HepG2 (cell line): Measurements from ENCODE around the gene LITAF. TPM values are rescaled to one million over a fixed set of nuclear protein-coding genes. Genes with fewer than 3 reads are reported as not detected.

Experiments used
- ATAC-seq: fragments of 200-7000 bp; cut with Tn5 transposase; 3 replicates; pipeline ENCODE4 v1.9.1; 2020; ENCODE audit warnings: mild to moderate bottlenecking, moderate library complexity
- BruUV-seq: library from RNA; stranded (reverse); fragments of 400-500 nt; replicated peaks from 2 replicates; lab custom pipeline; 2021; lab: Mats Ljungman, UMichigan
- CTCF ChIA-PET: fragments of 300-600 bp; formaldehyde crosslinking; extraction: SDS; loops from one replicate; lab custom pipeline; 2021; ENCODE audit warnings: low total read pairs, inconsistent platforms, low intra/inter-chr PET ratio; lab: Yijun Ruan, JAX
- POLR2A ChIA-PET: fragments of 350-600 bp; sonication (Branson Sonifier 250); formaldehyde crosslinking; loops from one replicate; lab custom pipeline; 2020; ENCODE audit warnings: antibody characterized with exemption, inconsistent platforms; lab: Yijun Ruan, JAX
- DNase-seq: peaks from one replicate; pipeline ENCODE4 v3.0.0-alpha.2; 2015; ENCODE audit warnings: low spot score
- FAIRE-seq: peaks from 3 replicates; lab custom pipeline; 2011; peaks lifted over from hg19 to GRCh38; lab: Jason Lieb, UNC
- H2AFZ ChIP-seq: one replicate; pipeline ENCODE4 v1.6.1; 2011; ENCODE audit warnings: low read length, inconsistent platforms
- H3K27ac ChIP-seq: fragments of 300-600 bp; 3 replicates; pipeline ENCODE4 v1.8.0; 2011; ENCODE audit warnings: mixed run types, mild to moderate bottlenecking, mixed read lengths, low read length, inconsistent platforms; ENCODE audit not compliant: insufficient read depth; ENCODE audit errors: extremely low read length
- H3K27me3 ChIP-seq, 2 experiments: fragments of 200-600 bp in 1 of 2; 2 replicates in 1 of 2; 3 replicates in 1 of 2; pipeline versions ENCODE4 v1.6.0 to v1.8.0; 2011; ENCODE audit warnings: low read length in 2 of 2, mild to moderate bottlenecking in 2 of 2, moderate library complexity in 2 of 2, inconsistent platforms in 1 of 2; ENCODE audit not compliant: insufficient read depth in 2 of 2, control insufficient read depth in 1 of 2
- H3K36me3 ChIP-seq, 2 experiments: fragments of 200-600 bp in 1 of 2; replicated peaks in 1 of 2; 2 replicates in 1 of 2; 3 replicates in 1 of 2; pipeline versions ENCODE4 v1.5.1 to v1.8.0; 2011; ENCODE audit warnings: low read length in 2 of 2, inconsistent platforms in 1 of 2; ENCODE audit not compliant: insufficient read depth in 2 of 2, control insufficient read depth in 1 of 2
- H3K4me1 ChIP-seq: 2 replicates; pipeline ENCODE4 v1.5.1; 2012; ENCODE audit warnings: low read length, inconsistent platforms; ENCODE audit not compliant: insufficient read depth
- H3K4me2 ChIP-seq: 2 replicates; pipeline ENCODE4 v1.6.0; 2011; ENCODE audit warnings: low read depth, low read length, inconsistent platforms
- H3K4me3 ChIP-seq, 3 experiments: fragments of 200-600 bp in 1 of 3; sonication (generic), shearing (Covaris generic) in 1 of 3; replicated peaks in 1 of 3; 2 replicates each; pipeline ENCODE4 v1.5.1; 2011 to 2016; ENCODE audit warnings: low read length in 3 of 3, inconsistent platforms in 2 of 3, low read depth in 2 of 3, mild to moderate bottlenecking in 2 of 3, control low read depth in 1 of 3, mixed read lengths in 1 of 3; ENCODE audit not compliant: insufficient read depth in 1 of 3
- H3K79me2 ChIP-seq: one replicate; pipeline ENCODE4 v1.6.1; 2011; ENCODE audit warnings: low read length, inconsistent platforms; ENCODE audit not compliant: insufficient read depth
- H3K9ac ChIP-seq: 2 replicates; pipeline ENCODE4 v1.6.0; 2011; ENCODE audit warnings: mild to moderate bottlenecking, low read depth, low read length, inconsistent platforms; ENCODE audit not compliant: insufficient read depth
- H3K9me3 ChIP-seq: 2 replicates; pipeline ENCODE4 v1.5.1; 2012; ENCODE audit warnings: mild to moderate bottlenecking, low read length
- H4K20me1 ChIP-seq: 2 replicates; pipeline ENCODE4 v1.6.0; 2011; ENCODE audit warnings: inconsistent platforms, mild to moderate bottlenecking, low read length, moderate library complexity; ENCODE audit not compliant: insufficient read depth
- ETV5 ChIP-seq: IDR thresholded peaks from 2 replicates; pipeline ENCODE4 v1.6.1; 2018; ENCODE audit warnings: missing biosample characterization, missing genetic modification reagents, inconsistent platforms, borderline replicate concordance
- GABPA ChIP-seq, 2 experiments: IDR thresholded peaks; 2 replicates each; pipeline ENCODE4 v1.6.1; 2011 to 2016; ENCODE audit warnings: low read depth in 2 of 2, low read length in 1 of 2, missing biosample characterization in 1 of 2, missing genetic modification characterization in 1 of 2
- KDM2A ChIP-seq: sonication (generic); formaldehyde crosslinking; IDR thresholded peaks from 2 replicates; pipeline ENCODE4 v1.4.0; 2020; ENCODE audit warnings: low read depth, missing genetic modification reagents, borderline replicate concordance
- KLF11 ChIP-seq: IDR thresholded peaks from 2 replicates; pipeline ENCODE4 v1.6.1; 2016; ENCODE audit warnings: missing compliant biosample characterization
- NFE2L2 ChIP-seq: fragments of 150-350 bp; IDR thresholded peaks from 2 replicates; pipeline ENCODE4 v1.6.1; 2014; ENCODE audit warnings: low read length
- NR0B2 ChIP-seq: sonication (generic); formaldehyde crosslinking; IDR thresholded peaks from 2 replicates; pipeline ENCODE4 v1.4.0; 2020; ENCODE audit warnings: mild to moderate bottlenecking, missing genetic modification reagents
- NRL ChIP-seq: sonication (generic); formaldehyde crosslinking; IDR thresholded peaks from 2 replicates; pipeline ENCODE4 v1.5.0; 2020; ENCODE audit warnings: missing genetic modification reagents, mild to moderate bottlenecking, moderate library complexity, borderline replicate concordance
- TFAP4 ChIP-seq: sonication (generic); IDR thresholded peaks from 2 replicates; pipeline ENCODE4 v1.6.1; 2016; ENCODE audit warnings: low read depth, borderline replicate concordance
- ZNF136 ChIP-seq: sonication (generic); formaldehyde crosslinking; IDR thresholded peaks from 2 replicates; pipeline ENCODE4 v1.8.1; 2022; ENCODE audit warnings: low read depth, mild to moderate bottlenecking, moderate library complexity, missing genetic modification reagents
- ZNF256 ChIP-seq: sonication (generic); formaldehyde crosslinking; conservative IDR thresholded peaks from 2 replicates; pipeline ENCODE4 v1.4.0; 2020; ENCODE audit warnings: missing genetic modification reagents
- ZNF274 ChIP-seq: sonication (generic); formaldehyde crosslinking; IDR thresholded peaks from 2 replicates; pipeline ENCODE4 v1.5.1; 2020; ENCODE audit warnings: mild to moderate bottlenecking, missing genetic modification reagents
- ZNF687 ChIP-seq: sonication (generic); formaldehyde crosslinking; IDR thresholded peaks from 2 replicates; pipeline ENCODE4 v1.5.1; 2020; ENCODE audit warnings: mild to moderate bottlenecking, missing genetic modification reagents, moderate library complexity
- ZNF724P ChIP-seq: sonication (generic); formaldehyde crosslinking; IDR thresholded peaks from 2 replicates; pipeline ENCODE4 v1.8.0; 2022; ENCODE audit warnings: missing genetic modification reagents, borderline replicate concordance
- ZNF768 ChIP-seq: sonication (generic); formaldehyde crosslinking; IDR thresholded peaks from 2 replicates; pipeline ENCODE4 v1.4.0; 2020; ENCODE audit warnings: missing genetic modification reagents
- WGBS: methylation state at CpG from one replicate; pipeline ENCODE4 v1.1.6; 2017; ENCODE audit warnings: low lambda C conversion rate; 5-methylcytosine and 5-hydroxymethylcytosine counted together
- in situ Hi-C: cut with HindIII; loops from 2 replicates; pipeline ENCODE4 v1.10.0; 2017; ENCODE audit warnings: low pct_unique_long_range_greater_than_20kb; ENCODE audit not compliant: extremely low pct_ligation_motif_present
- intact Hi-C: fragments of 100-400 bp; cut with micrococcal nuclease; formaldehyde crosslinking; loops from one replicate; pipeline ENCODE4 v1.10.0; 2022; ENCODE audit not compliant: unreplicated experiment
- polyA plus RNA-seq, 8 experiments: library from polyadenylated mRNA; depleted of rRNA in 3 of 8; stranded (reverse) in 7 of 8; unstranded in 1 of 8; fragments of >200 nt; fragmentation: Illumina TruSeq in 4 of 8; extraction: Trizol in 4 of 8; gene quantifications; 2 replicates each; pipeline versions ENCODE4 v1.2.1 to v1.2.3, GENCODE V29; 2011 to 2016; ENCODE audit warnings: low read depth in 4 of 8, missing spikeins in 1 of 8, mixed read lengths in 1 of 8; ENCODE audit not compliant: insufficient read depth in 1 of 8
- total RNA-seq, 5 experiments: library from RNA; depleted of rRNA; stranded (reverse); fragments of >200 nt; fragmentation: Illumina TruSeq; extraction: Trizol; gene quantifications; 2 replicates each; pipeline ENCODE4 v1.2.3, GENCODE V29; 2016; ENCODE audit warnings: low read depth in 1 of 5
- TF ChIP-seq, protein P1 (sequence below): sonication (generic); formaldehyde crosslinking; IDR thresholded peaks from 2 replicates; pipeline ENCODE4 v1.4.0; 2020; ENCODE audit warnings: mild to moderate bottlenecking, missing genetic modification reagents
- TF ChIP-seq, protein P2 (sequence below): IDR thresholded peaks from 2 replicates; pipeline ENCODE4 v1.6.1; 2016; ENCODE audit warnings: mild to moderate bottlenecking, missing biosample characterization, missing genetic modification reagents

Gene LITAF
- total and polyA plus RNA-seq, 2 of the 13 experiments (the other 11 are each of a cell fraction or from before 2014, with no cell fraction given), result 80.1 to 141 TPM

DNA sequence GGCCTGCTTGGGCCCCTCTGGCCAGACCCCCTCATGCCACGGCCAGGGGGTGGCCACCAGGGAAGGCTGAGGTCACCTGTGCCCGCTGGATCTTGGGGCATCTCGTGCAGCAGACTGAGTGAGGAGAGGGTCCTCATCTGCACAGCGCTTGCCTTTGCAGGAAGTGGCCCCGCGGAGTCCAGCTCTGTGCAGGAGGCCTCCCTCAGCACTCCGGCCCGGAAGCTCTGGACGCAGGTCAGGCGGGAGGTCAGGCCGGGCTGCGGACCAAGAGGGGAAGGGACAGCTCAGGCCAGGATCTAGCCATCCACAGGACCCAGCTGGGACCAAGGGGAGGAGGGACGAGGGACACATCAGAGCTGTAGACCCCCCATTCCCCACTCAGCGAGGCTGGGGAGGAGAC is 72.4 kb downstream of the LITAF start:
- DNase-seq, result no peak
- no peaks in the 10 kb centered on the region for H4K20me1 ChIP-seq
- peak; percentile 64 for ATAC-seq
- no peak overlapping the region for H3K4me3 ChIP-seq
- no peak overlapping the region for H3K27ac ChIP-seq
- no TSS peak for BruUV-seq
- no peak overlapping the region for H3K9ac ChIP-seq
- peaks cover 13% of the 10 kb centered on the region for H3K4me1 ChIP-seq
- no peaks in the 10 kb centered on the region for H3K36me3 ChIP-seq
- CTCF ChIA-PET, result no interaction called here
- intact Hi-C loops, result no loop called here
- POLR2A ChIA-PET, result no interaction called here
- WGBS, result 45% methylated on average over 14 of the region's 14 CpGs
- H3K9me3 ChIP-seq, result no peaks in the 10 kb centered on the region
- FAIRE-seq, result no peak
- H2AFZ ChIP-seq, result no peak overlapping the region
- no peaks in the 10 kb centered on the region for H3K79me2 ChIP-seq
- 0 out of 2 replicates have a peak overlapping the region, but pooled peaks have one; percentile 22 for H3K4me2 ChIP-seq
- H3K27me3 ChIP-seq, result peaks cover 11 to 54% of the 10 kb centered on the region in 2 experiments
- in situ Hi-C loops, result loop anchor here (25.0 kb wide), 1 partner anchor 102 kb away; no protein-coding TSS in a partner anchor
- TF ChIP-seq TFAP4 (0 out of 2 replicates have a peak, but pooled peaks have one; percentile 5), ZNF136 (CRISPR knock-in tag) (no peak), ZNF768 (CRISPR knock-in tag) (peak; percentile 45; the same call in 1 of the 2 replicates), KDM2A (peak; percentile 33; the same call in 1 of the 2 replicates), ETV5 (peak; percentile 71), NFE2L2 (no peak), NR0B2 (0 out of 2 replicates have a peak, but pooled peaks have one; percentile 40), KLF11 (CRISPR knock-in tag) (no peak), ZNF256 (no peak), GABPA (IDR thresholded peaks at IDR 0.05; ENCODE audit: low read depth, low read length) (no peak), GABPA (CRISPR knock-in tag; IDR thresholded peaks at IDR 0.05; ENCODE audit: low read depth) (peak; percentile 60; the same call in 1 of the 2 replicates), ZNF687 (CRISPR knock-in tag) (peak; percentile 66), ZNF274 (peak; percentile 17; the same call in 1 of the 2 replicates), NRL (CRISPR knock-in tag) (no peak), ZNF724P (CRISPR knock-in tag) (no peak)
- TF ChIP-seq, protein P1, sequence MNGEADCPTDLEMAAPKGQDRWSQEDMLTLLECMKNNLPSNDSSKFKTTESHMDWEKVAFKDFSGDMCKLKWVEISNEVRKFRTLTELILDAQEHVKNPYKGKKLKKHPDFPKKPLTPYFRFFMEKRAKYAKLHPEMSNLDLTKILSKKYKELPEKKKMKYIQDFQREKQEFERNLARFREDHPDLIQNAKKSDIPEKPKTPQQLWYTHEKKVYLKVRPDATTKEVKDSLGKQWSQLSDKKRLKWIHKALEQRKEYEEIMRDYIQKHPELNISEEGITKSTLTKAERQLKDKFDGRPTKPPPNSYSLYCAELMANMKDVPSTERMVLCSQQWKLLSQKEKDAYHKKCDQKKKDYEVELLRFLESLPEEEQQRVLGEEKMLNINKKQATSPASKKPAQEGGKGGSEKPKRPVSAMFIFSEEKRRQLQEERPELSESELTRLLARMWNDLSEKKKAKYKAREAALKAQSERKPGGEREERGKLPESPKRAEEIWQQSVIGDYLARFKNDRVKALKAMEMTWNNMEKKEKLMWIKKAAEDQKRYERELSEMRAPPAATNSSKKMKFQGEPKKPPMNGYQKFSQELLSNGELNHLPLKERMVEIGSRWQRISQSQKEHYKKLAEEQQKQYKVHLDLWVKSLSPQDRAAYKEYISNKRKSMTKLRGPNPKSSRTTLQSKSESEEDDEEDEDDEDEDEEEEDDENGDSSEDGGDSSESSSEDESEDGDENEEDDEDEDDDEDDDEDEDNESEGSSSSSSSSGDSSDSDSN (CRISPR knock-in tag), result peak; percentile 29; the same call in 1 of the 2 replicates
- TF ChIP-seq, protein P2, sequence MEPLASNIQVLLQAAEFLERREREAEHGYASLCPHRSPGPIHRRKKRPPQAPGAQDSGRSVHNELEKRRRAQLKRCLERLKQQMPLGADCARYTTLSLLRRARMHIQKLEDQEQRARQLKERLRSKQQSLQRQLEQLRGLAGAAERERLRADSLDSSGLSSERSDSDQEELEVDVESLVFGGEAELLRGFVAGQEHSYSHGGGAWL (CRISPR knock-in tag), result no peak
